C4-2B (cell line): ENCODE results near the gene SLC30A3.

ENCODE experiments used
- H3K27ac ChIP-seq: fragments of 450-650 bp; 2 replicates; pipeline ENCODE4 v1.5.1; 2017
- ZFX ChIP-seq: fragments of 450-650 bp; IDR thresholded peaks from 2 replicates; pipeline ENCODE4 v1.6.1; 2017
- TF ChIP-seq, protein P1 (sequence below): fragments of 450-650 bp; conservative IDR thresholded peaks from 2 replicates; pipeline ENCODE4 v1.5.1; 2017; ENCODE audit warnings: mild to moderate bottlenecking

The SLC30A3 gene

DNA sequence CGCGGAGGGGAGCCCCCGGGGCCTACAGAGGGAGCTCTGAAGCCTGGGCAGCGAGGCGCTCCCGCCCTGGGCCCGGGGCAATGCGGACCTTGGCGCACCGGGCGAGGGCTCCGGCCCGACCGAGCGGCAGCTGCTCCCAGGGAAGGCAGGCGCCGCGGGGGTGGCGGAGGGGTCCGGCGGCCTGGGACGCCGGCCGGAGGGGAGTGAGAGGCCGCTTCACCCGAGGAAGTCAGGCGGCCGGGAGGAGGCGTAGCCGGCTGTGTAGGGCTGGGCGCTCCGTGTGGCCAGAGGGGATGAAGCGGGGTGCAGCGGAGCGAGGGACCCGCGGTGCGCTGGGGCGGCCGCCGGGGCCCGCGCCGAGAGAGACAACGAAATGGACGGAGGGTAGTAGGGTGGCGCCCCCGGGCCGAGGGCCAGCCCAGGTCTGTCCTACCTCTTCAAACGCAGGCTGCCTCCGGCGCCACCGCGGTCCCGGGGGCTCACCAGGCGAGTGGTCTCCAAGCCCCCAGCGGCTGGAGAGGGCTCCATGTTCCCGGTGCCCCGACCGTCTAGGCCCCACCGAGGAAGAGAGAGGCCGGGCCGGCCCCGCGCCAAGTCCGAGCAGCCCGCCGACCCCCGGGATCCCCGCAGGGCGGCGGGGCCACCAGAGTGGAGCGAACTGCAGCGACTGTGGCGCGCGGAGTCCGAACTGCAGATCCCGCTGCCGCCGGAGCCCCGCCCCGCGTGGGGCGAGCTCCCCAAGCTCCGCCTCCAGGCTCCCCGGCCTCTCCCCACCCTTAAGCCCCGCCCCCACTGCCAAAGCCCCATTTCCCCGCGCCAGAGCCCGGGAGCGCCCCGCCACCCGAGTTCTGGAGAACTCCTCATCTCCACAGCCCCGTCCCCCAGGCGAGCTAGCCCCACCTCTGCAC is at the start of gene SLC30A3:
TSS of gene SLC30A3 (minus strand) at position 669 of the 908 bp plus-strand sequence. CDS start at position 528, 141 bp downstream.
- no peak for TF ChIP-seq ZFX
- TF ChIP-seq, protein P1, sequence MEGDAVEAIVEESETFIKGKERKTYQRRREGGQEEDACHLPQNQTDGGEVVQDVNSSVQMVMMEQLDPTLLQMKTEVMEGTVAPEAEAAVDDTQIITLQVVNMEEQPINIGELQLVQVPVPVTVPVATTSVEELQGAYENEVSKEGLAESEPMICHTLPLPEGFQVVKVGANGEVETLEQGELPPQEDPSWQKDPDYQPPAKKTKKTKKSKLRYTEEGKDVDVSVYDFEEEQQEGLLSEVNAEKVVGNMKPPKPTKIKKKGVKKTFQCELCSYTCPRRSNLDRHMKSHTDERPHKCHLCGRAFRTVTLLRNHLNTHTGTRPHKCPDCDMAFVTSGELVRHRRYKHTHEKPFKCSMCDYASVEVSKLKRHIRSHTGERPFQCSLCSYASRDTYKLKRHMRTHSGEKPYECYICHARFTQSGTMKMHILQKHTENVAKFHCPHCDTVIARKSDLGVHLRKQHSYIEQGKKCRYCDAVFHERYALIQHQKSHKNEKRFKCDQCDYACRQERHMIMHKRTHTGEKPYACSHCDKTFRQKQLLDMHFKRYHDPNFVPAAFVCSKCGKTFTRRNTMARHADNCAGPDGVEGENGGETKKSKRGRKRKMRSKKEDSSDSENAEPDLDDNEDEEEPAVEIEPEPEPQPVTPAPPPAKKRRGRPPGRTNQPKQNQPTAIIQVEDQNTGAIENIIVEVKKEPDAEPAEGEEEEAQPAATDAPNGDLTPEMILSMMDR: no peak

DNA sequence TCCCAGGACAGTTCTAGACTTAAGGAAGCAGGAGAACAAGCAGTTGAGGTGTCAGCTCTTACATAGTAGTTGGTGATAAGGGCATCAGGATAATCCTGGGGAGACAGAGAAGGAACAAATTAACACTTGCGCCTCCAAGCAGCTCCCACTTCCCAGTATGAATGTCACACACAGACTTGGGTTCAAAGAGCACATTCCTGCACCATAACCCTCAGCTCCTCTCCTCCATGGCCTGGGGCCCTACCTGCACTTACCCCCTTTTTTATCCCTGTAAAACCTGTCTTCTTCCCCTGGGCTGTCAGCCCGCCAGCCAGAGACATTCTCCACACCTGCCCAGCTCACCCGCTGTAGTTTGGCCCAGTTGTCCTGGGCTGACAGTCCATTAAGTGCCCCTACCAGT is 49.3 kb upstream of the SLC30A3 start:
- TF ChIP-seq ZFX: no peak
- TF ChIP-seq, protein P1: no peak

More for the DNA sequence above, at the start of gene SLC30A3:
- no peak within 1 kb of the TSS; the same call in 1 of the 2 replicates for H3K27ac ChIP-seq

DNA sequence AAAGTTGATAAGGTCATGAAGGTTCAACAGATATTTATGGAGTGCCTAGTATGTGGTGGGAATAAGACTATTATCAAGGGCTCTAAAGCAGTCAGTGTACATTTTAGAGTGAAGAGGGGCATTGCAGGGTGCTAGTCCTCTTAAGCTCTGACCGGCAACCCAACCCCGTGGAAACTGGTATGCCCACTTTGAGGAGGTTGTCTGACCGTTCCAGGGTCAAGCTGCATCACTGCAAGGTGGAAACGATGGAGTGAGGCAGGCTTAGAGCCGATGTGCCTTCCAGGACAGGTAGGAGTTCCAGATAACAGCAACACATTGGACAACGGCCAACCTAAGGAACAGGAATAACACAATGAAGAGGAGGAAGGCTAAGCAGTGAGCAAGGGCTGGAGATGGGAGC is 46.8 kb upstream of the SLC30A3 start:
- no peak overlapping the region for H3K27ac ChIP-seq
- no peak for TF ChIP-seq ZFX
- TF ChIP-seq, protein P1: no peak

More for the DNA sequence above, 49.3 kb upstream of the SLC30A3 start:
- H3K27ac ChIP-seq: no peak overlapping the region

- TF ChIP-seq, protein P1: no peak
- TF ChIP-seq ZFX: no peak
Measured at GRCh38 chr2:27308359-27308881, 45.6 kb upstream of the SLC30A3 start, which contains the start of gene UCN. TSS of gene UCN (minus strand) at chr2:27308445. CDS start at chr2:27307895, 550 bp downstream.

DNA sequence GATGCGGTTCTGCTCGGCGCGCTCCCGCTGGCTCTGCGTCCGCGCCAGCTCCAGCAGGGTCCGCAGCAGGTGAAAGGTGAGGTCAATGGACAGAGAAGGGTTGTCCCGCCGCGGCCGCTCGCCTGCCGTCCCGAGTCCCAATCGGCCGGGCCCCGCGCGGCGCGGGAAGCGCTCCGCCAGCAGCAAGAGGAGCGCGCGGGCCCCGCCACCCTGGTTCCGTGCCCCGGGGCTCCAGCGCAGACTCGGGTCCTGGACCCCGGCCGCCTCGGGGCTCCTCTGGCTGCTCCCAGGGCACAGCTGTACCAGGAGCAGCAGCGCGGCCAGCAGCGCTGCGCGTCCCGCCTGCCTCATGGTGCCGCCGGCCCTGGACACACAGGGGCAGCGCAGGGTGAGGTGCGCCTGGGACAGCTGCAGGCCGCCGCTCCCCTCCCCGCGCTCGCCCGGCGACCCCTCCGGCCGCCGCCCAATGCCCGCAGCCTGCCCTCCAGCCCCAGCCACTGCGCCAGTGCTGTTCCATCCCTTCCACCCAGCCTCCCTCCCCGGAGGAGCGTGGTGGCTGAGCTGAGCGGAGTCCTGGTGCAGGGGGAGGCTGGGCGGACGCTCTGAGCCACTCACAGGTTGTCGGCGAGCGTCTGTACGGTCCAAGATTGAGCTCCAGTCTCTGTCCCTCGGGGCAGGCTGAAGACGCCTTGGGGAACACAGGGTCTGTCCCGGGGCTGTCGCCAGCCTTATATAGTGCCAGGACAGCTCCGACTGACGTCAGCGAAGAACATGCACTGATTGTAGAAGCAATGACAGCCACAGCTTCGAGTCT is 44.9 kb upstream of the SLC30A3 start:
- TF ChIP-seq, protein P1: no peak
- no peak for TF ChIP-seq ZFX

More at GRCh38 chr2:27308359-27308881, 45.6 kb upstream of the SLC30A3 start, which contains the start of gene UCN:
- H3K27ac ChIP-seq: no peak within 1 kb of the TSS

DNA sequence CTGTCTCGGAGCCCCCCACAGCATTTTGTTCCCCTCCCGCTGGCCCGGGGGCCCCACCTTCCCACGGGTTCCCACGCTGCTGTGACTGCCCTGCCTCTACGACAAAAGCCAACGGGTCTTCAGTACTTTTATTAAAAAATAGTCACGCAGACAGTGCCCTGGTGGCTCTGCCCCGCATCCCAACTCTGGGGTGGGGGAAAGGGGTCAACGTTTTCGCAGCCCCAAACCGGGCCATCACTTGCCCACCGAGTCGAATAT is 44.4 kb upstream of the SLC30A3 start:
- no peak overlapping the region for H3K27ac ChIP-seq
- no peak for TF ChIP-seq ZFX
- TF ChIP-seq, protein P1: no peak

More for the DNA sequence above, 44.9 kb upstream of the SLC30A3 start:
- no peak overlapping the region for H3K27ac ChIP-seq
